ENCODE measurements around the gene GLI3.

GRCh38 chr7:42186151-42186550, 50.9 kb downstream of the GLI3 start:
- peak; percentile 32 for TF ChIP-seq CTCF (IDR thresholded peaks at IDR 0.05; ENCODE audit: low read length)
- TF ChIP-seq EZH2 (optimal IDR thresholded peaks at IDR 0.05; ENCODE audit: low read depth, low read length) = no peak
